HG03575 (cell line): ENCODE measurements around the gene CCDC71L.

Source experiments
- ATAC-seq: cut with Tn5 transposase; IDR thresholded peaks from one replicate; pipeline ENCODE4 v1.9.1; 2021; ENCODE audit not compliant: unreplicated experiment, insufficient number of reproducible peaks, low FRiP score; ENCODE audit errors: extremely low read depth

Gene CCDC71L

DNA sequence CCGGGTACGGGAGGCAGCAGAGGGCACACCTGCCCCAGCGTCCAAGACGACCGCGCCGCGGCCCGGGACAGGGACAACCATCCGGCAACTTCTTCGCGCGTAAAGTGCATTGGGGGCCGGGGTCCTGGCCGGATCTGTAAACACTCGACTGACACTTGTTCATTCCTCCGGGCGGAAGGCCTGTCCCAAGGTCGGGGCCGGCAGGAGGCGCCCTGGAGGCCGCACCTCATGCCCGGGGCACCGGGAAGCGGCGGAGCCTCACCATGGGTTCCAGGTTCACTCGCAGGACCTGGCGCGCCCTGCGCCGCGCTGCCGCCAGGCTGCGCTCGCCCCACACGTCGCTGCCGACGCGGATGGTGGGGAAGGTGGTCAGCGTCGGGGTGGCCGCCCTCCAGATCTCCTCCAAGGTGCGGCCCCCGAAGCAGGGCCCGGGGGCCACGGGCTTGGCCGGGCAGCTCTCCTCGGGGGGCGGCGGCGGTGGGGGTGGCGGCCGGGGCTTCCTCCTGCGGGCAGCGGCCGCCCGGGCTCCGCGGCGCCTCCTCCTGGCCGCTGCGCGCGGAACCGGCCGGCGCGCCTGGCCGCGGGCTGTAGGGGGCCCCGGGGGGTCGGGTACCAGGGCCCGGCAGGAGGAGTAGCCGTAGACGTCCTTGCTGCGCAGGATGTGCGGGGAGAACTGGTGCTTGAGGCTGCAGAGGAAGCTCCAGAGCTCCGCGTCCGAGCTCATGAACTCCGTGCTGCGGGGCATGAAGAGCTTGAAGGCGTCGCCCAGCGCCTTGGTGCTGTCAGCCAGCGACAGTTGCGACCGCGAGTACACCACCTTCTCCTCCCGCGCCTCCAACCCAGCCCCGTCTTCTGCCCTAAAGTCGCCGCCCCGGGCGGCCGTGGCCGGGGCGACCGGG lies 746 bp downstream of the CCDC71L start:
- ATAC-seq: no peak

GRCh38 chr7:106659166-106659962 lies 1.6 kb downstream of the CCDC71L start:
- no peak for ATAC-seq

DNA sequence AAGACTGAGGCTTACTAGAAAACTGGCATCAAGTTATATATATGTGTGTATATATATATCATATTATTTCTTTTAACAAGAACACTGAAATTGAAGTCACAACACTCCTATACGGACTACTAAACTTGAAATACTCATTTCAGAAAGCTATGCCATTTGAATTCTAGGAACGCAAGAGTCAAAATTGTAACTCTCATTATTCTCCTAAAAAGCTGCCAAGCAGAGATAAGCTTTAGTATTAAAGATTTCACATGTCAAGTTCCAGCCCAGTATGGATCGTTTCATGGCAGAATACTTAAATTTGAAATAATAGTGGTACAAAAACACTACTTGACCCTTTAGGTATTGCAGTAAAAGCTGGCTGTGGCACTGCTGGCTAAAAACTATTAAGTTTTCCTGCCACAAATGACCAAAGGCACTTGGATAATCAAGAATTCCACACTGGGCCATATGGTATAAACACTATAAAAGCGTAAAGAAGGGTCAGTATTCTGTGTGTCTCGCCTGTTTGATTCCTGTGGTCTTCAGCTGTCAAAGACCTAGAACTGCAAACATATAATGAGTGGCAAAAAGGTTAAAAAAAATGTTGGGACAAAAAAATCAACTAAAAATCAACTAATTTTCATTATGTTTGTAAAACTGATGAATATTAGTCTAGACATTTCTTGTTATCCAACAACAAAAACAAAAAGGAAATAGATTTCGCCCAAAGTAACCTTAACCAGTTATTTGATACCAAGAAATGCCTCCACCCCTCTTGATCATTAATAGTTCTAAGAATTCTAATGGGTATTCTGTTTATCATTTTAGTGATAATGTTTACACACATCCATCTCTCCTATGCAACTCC lies 2.4 kb downstream of the CCDC71L start:
- no peak for ATAC-seq

- no peak for ATAC-seq
These were observed 3.6 kb downstream of the CCDC71L start for GRCh38 chr7:106657085-106657991.

DNA sequence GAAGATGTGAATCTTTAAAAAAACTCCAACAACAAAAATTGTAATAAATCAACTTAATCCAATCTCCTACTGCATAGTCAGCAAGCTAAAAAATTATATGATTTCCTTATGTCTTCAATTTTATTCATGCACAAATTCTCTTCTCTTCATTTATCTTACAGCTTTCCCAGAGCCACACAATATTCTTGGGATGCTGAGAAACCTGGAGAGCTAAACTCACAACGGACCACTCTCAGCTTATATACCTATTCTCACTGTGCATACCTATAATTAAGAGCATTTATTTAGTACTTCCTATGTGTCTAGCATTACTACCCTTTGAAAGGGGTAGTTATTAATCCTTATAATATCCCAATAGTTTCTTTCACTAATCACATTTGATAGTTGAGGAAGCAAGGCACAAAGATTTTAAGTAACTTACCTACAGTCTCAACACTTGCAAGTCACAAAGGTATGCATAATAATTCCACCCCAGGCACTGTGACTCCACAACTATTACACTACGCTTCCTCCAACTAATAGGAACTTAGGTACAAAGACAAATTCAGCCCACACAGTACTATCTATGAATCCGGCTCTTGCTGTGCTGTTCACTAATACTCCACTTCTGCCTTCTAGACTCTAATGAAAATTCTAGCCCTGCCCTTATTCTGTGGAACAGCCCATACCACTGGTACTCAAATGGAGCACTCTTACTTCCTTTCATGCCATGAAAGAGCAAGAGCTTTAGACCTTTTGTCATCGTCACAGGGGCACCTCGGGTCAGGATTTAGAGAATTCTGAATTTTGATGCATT lies 5.1 kb downstream of the CCDC71L start:
- no peak for ATAC-seq

- ATAC-seq: no peak
These were observed 7.5 kb downstream of the CCDC71L start for GRCh38 chr7:106653488-106653887.

GRCh38 chr7:106652909-106653308 lies 8.0 kb downstream of the CCDC71L start:
- ATAC-seq: no peak

GRCh38 chr7:106652092-106652491 lies 8.9 kb downstream of the CCDC71L start:
- ATAC-seq: no peak

GRCh38 chr7:106646256-106646655 lies 14.7 kb downstream of the CCDC71L start:
- no peak for ATAC-seq

- no peak for ATAC-seq
These were observed 16.0 kb downstream of the CCDC71L start for GRCh38 chr7:106644999-106645398.

- no peak for ATAC-seq
These were observed 17.6 kb downstream of the CCDC71L start for GRCh38 chr7:106643216-106644000.

GRCh38 chr7:106641416-106641815 lies 19.5 kb downstream of the CCDC71L start:
- no peak for ATAC-seq

DNA sequence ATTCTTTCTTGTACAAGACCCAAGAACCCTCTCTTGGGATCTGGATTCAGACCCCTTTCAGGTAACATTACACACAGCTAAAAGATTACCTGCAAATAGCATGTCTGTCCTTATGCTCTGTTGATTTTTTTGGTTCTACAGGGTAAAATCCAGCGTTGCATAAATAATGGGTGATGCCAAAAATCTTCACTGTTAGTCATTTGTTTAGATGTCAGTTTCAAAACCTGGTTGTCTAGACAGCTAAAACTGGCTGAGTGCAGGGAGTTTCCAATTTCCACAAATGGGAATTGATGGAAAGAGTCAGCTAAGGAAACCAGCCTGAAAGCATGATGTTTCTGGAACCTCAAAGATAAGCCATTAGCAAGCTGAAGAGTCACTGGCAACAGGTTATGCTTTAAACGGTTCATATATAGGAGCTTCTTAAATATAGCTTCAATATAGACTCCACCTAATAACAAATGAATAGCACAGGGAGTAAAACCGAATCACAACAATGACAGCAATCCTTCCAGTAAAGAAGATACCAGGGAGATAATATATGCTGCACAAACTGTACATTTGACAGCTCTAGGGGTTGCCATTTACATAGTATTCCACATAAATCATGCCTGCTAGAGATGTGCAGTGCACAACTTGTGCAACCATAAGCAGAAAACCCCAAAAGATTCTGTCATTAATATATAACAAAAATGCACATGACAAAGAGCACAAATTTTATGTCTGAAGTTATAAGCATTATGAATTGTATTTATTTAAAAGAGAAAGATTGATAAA lies 20.4 kb downstream of the CCDC71L start:
- ATAC-seq: no peak

DNA sequence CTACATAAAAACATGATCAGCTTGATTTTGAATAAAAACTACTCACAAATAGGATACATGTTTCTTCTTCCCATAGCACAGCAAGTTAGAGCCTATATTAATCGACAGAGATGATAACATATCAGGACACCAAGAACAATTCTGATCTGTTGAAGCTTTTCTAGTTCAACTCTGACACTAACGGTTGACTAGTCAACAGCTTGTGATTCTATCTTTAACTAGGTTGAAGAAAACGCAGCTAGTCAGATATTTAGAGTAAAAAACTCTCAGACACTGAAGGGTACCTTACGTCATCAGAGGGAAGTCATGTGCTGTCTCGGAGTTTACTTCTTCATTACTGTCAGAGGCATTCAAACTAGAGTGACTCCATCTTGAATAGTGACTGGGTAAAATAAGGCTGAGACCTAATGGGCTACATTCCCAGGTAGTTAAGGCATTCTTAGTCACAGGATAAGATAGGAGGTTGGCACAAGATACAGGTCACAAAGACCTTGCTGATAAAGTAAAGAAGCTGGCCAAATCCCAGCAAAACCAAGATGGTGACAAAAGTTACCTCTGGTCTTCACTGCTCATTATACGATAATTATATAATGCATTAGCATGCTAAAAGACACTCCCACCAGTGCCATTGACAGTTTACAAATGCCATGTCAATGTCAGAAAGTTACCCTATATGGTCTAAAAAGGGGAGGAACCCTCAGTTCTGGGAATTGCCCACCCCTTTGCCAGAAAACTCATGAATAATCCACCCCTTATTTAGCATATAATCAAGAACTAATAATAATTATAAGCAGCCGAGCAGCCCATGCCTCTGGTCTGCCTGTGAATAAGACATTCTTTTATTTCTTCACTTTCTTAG lies 21.3 kb downstream of the CCDC71L start:
- ATAC-seq: no peak

DNA sequence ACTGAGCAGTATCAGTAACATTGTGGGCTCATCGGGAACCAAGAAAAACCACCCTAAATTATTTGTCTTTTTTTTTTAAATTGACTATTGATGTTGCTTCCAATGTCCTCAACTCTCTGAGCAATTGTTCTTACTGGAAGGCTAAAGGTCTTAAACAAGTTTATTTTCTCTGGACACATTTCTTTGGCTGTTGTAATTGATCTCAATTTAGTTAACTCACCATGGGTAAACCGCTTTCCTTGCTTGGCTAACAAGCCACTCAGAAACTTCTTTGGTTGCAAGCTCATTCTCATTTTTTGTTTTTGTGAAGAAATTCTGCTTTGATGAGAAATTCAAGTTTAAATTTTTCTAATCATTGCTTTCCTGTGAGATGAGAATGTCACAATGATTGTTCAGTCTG lies 25.5 kb downstream of the CCDC71L start:
- ATAC-seq: no peak
